ENCODE measurements around the gene TVP23C.

TVP23C gene

DNA sequence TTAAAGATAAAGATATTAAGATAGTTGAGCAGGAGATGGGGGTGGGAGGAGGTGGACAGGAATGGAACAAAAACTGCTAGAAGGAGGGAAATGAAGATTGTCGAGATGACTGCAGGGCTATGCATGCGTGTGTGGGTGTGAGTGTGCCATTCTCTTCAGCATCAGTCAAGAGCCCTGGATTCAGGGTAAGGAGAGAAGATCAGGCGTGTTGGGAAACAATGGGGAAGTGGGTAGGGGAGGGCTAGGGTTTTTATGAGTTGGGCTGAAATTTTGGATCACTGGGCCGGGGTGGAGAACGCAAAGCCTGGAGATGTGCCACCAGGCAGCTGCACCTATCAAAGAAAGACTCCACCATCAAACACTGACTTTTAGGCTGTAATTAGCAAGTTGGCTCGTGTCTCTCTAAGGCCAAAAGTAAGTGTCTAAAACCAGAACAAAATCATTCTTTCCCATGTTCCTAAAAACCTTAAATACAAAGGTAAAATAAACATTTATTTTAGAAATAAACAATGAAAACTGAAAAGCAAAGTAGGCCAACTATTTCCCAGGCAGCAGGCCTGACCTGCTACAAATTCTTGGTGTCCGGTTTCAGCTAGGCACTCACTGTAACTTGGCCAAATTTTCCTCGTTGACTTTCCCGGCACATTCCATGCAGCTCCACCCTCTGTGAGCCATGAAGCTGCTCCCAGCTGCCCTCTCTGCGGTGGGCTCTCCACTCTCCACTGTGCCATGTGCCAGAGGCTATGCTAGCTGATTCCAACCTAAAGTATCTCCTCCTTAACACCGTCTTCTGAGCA, 100.1 kb downstream of the TVP23C start:
- DNase-seq: no peak

DNA sequence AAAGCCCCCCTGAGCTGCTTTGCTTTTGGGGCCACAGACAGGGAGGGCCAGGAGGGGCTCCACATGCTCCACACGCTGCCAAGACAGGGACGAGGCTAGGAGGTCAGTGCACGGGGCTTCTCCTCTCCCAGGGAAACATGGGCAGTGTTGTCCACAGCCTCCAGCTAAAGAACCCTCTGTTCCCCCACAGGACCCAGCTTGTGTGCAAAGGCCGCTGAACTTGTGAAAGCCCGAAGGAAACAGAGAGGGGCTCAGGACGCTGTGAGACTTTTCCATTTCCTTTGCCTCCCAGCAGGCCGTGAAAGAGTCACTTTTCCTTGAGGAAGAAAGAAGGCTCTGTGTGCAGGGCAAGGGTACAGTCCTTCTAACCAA, 105.6 kb downstream of the TVP23C start:
- DNase-seq: no peak

DNA sequence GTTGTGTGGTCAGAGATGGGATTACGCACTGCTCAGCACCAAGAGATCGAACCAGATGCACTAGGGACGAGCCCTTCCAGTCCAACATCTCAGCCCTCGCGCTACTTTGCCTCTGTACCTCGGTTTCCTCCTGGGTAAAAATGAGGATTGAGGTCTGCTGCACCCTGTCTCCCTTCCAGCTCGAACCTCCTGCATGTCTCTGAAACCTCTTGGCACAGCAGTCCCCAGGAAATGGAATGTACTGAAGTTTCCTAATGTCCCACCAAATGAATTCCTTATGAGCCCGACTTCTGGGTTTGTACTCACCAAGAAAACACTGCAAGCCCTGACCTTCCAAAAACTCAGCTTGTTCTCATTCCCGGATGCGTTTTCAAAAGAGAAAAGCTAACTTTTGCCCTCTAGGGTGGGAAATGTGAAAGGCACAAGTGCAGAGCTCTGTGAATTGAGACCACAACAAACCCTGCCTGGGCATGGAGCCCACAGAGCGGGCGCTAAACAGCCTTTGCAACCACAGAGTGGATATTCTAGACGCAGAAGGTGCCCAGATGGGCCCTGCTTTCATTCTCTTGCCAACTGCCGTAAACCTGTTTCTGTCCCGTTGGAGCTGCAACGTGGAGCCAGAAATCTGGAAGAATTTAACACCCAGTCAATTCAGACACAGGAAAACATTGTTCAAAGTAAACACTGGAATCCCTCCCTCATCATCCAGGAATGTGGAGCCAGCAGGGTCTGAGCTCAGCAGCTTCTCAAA, 106.1 kb downstream of the TVP23C start:
- no peak for DNase-seq

DNA sequence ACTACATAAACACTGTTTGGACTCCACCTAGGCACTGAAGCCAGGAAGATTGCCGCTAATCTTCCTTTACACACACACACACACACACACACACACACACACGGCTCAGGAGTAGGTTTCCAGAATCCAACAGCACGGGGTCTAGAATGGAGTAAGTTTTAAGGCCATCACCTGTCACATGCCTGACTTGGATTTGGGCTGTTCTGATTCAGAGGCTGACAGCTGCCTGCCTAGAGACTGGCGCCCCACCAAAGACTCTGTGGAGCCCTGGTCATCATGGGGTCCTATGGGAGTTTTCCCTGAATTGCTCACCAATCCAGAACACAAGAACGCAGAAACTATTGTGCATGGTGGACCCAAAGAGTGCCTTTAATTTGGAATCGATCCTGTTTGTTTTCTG, 106.8 kb downstream of the TVP23C start:
- DNase-seq: no peak

DNA sequence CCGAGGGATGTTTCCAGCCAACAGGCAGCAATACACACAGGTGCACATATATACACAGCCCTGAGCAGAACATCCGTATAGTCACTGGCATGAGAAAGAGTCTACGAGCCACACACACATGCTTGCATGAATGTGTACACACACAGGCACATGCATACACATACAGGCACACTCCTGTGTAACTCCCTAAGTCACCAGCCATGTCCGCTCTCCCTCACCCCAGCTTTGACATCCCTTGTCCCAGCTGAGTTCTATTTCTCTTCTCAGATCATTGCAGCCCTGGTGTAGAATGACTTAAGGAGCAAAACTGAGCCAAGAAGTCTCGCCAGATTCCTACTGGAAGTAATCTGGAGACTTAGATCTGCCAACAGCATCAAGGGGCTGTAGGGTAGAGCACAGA, 108.9 kb downstream of the TVP23C start:
- no peak for DNase-seq

DNA sequence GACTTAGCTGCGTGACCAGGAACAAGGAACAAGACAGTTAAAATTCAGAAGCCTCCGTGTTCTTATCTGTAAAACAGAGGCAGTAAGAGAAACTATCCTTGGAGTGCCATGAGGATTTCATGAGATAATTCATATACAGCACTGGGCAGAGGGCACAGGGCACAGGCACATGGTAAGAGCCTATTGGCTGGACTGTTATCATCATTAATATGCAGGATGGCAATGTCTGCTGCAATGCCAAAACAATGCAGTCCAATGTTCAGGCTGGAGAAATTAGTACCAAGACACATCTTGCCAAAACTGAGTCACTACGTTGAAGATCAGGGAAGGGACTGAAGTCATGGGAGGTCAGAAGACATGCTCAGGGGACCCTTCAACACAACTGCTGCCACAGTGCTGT, 109.5 kb downstream of the TVP23C start:
- DNase-seq: no peak

DNA sequence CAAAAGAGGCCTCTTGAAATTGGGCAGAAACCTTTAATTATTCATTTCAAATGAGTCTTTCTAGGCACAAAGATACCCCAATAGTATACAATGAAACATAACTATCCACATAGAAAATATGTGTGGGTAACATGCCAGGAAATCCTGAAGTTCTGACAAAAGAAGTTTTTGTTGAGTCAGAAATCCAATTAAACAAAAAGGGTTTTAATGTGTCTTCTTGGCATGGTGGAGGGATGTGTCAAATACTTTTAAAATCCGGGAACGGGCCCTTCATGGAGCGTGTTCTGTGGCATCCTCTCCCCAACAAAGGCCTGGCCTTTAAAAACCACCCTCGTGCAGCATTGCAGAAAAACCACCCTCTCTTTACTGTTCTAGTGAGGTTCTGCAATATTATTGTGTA, 110.0 kb downstream of the TVP23C start:
- no peak for DNase-seq

DNA sequence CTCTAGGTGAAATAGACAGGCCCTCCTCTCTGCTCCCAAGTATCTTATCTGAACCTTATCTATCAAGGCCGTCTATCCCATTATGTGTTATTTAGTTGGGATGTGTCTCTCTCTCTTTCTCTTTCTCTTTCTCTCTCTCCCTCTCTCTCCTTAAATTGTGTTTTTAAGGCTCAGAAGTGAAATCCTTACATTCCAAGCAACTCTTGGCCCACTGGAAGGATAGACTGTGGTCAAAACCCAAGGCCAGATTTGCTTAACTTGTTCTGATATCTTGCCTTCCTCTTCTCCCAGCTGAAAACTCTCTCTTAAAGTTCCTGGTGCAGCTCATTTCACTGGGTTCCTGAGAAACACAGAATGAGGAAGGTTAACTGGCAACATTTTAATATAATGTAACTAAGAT, 110.5 kb downstream of the TVP23C start:
- DNase-seq: no peak
